Gastrocnemius medialis (tissue), 4 donors: ENCODE measurements around the gene RPL22. TPM values are rescaled to one million over a fixed set of nuclear protein-coding genes. Genes with fewer than 3 reads are reported as not detected.
A peak's percentile ranks its signal among the peaks of the same experiment; 100 is the strongest.

Source experiments
- ATAC-seq, 2 donors: fragments of 150-250 bp; one replicate each; pipeline ENCODE4 v1.9.1; 2016
- DNase-seq, 2 donors: peaks; one replicate each; pipeline ENCODE4 v3.0.0-alpha.2; 2019
- H3K27ac ChIP-seq, 4 donors: fragments of 200-600 bp; sonication (generic); 1 replicate in 1 of 4; 2 replicates in 3 of 4; pipeline ENCODE4 v1.5.1; 2016 to 2018; ENCODE audit warnings: mild to moderate bottlenecking in 2 of 4, moderate library complexity in 1 of 4
- H3K27me3 ChIP-seq, 3 donors: fragments of 200-600 bp; sonication (generic) in 2 of 3; 1 replicate in 1 of 3; 2 replicates in 2 of 3; pipeline versions ENCODE4 v1.5.1 to v1.6.0; 2016 to 2019; ENCODE audit warnings: mild to moderate bottlenecking in 1 of 3, moderate library complexity in 1 of 3
- H3K36me3 ChIP-seq, 2 donors: fragments of 200-600 bp; sonication (generic) in 1 of 2; one replicate each; pipeline ENCODE4 v1.5.1; 2017 to 2018
- H3K4me1 ChIP-seq, 2 donors: fragments of 200-600 bp; sonication (generic) in 1 of 2; one replicate each; pipeline ENCODE4 v1.5.1; 2016 to 2017; ENCODE audit warnings: mild to moderate bottlenecking in 2 of 2
- H3K4me3 ChIP-seq, 4 donors: fragments of 200-600 bp; sonication (generic) in 3 of 4; 1 replicate in 1 of 4; 2 replicates in 3 of 4; pipeline ENCODE4 v1.5.1; 2016 to 2019; ENCODE audit warnings: mild to moderate bottlenecking in 2 of 4
- H3K9me3 ChIP-seq, 3 donors: fragments of 200-600 bp; sonication (generic) in 2 of 3; 1 replicate in 1 of 3; 2 replicates in 2 of 3; pipeline ENCODE4 v1.5.1; 2016 to 2019
- POLR2A ChIP-seq, 2 donors: fragments of 450-650 bp; IDR thresholded peaks; one replicate each; pipeline ENCODE4 v1.6.1; 2017; ENCODE audit warnings: antibody characterized with exemption in 2 of 2, mild to moderate bottlenecking in 2 of 2, moderate library complexity in 2 of 2
- in situ Hi-C, 4 donors: fragments of 200-750 bp; cut with MboI; loops; one replicate each; pipeline versions ENCODE4 v1.15.0 to v1.8.0; 2017; ENCODE audit warnings: low sequenced_read_pairs in 4 of 4
- intact Hi-C: fragments of 100-400 bp; cut with DNase I; formaldehyde crosslinking; loops from one replicate; pipeline ENCODE4 v1.15.1; 2023; ENCODE audit warnings: low total_unique reads
- total RNA-seq, 4 donors: library from RNA; depleted of rRNA; stranded (reverse); fragments of >200 nt; gene quantifications; one replicate each; pipeline versions ENCODE4 v1.1.0 to v1.2.3, GENCODE V29; 2016
- TF ChIP-seq, protein P1 (sequence below), 5 experiments: fragments of 450-650 bp in 3 of 5; fragments of 200-600 bp in 2 of 5; sonication (generic) in 2 of 5; IDR thresholded peaks in 4 of 5; conservative IDR thresholded peaks in 1 of 5; 1 replicate in 4 of 5; 2 replicates in 1 of 5; pipeline ENCODE4 v1.5.1; 2016 to 2019; ENCODE audit warnings: antibody characterized with exemption in 5 of 5, mild to moderate bottlenecking in 3 of 5, moderate library complexity in 3 of 5

RPL22 gene
- total RNA-seq, 4 donors from 2014 or later: 95.2 to 132 (median 121) TPM

DNA sequence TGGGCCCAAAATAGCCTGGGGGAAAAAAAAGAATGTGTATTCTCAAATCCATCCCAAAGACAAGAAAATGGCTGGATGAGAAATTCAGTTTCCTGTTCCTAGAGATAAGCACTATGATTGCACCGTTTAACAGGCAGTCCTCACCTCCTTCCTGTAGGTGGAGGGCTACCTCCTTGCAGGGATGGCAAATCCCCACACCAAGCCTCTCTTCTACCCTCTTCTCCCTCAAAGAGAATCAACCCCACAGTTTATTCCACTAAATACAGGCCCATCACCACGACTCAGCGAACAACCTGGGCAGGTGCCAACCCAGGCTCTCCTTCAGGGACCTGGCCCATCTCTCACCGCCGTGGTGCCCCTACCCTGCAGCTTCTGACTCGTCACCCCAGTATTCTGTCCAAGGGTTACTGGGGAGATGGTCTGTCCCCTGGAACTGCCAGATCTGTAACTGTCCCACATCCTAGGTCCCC is 15.8 kb downstream of the RPL22 start:
- intact Hi-C loops: no loop called here
- DNase-seq (no peak), ATAC-seq (no peak)
- in situ Hi-C loops: no loop called here
- TF ChIP-seq, protein P1, sequence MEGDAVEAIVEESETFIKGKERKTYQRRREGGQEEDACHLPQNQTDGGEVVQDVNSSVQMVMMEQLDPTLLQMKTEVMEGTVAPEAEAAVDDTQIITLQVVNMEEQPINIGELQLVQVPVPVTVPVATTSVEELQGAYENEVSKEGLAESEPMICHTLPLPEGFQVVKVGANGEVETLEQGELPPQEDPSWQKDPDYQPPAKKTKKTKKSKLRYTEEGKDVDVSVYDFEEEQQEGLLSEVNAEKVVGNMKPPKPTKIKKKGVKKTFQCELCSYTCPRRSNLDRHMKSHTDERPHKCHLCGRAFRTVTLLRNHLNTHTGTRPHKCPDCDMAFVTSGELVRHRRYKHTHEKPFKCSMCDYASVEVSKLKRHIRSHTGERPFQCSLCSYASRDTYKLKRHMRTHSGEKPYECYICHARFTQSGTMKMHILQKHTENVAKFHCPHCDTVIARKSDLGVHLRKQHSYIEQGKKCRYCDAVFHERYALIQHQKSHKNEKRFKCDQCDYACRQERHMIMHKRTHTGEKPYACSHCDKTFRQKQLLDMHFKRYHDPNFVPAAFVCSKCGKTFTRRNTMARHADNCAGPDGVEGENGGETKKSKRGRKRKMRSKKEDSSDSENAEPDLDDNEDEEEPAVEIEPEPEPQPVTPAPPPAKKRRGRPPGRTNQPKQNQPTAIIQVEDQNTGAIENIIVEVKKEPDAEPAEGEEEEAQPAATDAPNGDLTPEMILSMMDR (IDR thresholded peaks at IDR 0.05 in 4 of 5, conservative IDR thresholded peaks at IDR 0.05 in 1 of 5): no peak
- TF ChIP-seq POLR2A (IDR thresholded peaks at IDR 0.05): no peak
- H3K27me3 ChIP-seq: peaks cover 15 to 24% (median 22%) of the 10 kb centered on the region in 3 donors
- peaks cover 5% of the 10 kb centered on the region in 2 donors for H3K4me1 ChIP-seq
- H3K9me3 ChIP-seq: no peaks in the 10 kb centered on the region
- H3K36me3 ChIP-seq: peaks cover 0 to 25% of the 10 kb centered on the region in 2 donors
- H3K4me3 ChIP-seq: no peak overlapping the region
- no peak overlapping the region for H3K27ac ChIP-seq

DNA sequence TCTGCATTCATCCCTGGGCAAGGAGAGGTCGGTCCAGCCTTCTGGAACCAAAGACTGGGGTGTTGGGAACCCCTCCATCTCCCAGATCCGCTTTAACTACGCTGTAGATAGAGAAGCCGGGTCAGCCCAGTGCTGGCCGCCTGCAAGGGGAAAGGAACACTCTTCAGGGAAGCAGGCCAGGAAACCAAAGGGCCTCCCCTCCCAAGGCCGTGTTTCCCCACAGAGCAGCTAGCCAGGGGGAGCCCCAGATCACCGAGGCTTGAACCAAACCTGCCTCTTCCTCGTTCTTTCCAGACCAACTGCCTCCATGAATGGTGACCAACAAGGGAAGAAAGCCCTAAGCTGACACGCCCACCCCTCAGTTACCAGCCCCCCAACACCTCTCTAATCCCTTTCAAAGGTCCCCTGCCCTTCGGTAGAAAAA is 18.0 kb downstream of the RPL22 start:
- intact Hi-C loops (no loop called here), in situ Hi-C loops (no loop called here)
- Histone ChIP-seq H3K9me3 (no peaks in the 10 kb centered on the region), H3K27ac (no peak overlapping the region), H3K4me1 (peaks cover 5% of the 10 kb centered on the region in 2 donors), H3K36me3 (peaks cover 0 to 5% of the 10 kb centered on the region in 2 donors), H3K4me3 (no peak overlapping the region), H3K27me3 (peaks cover 37 to 46% (median 44%) of the 10 kb centered on the region in 3 donors)
- TF ChIP-seq, protein P1 (IDR thresholded peaks at IDR 0.05 in 4 of 5, conservative IDR thresholded peaks at IDR 0.05 in 1 of 5): no peak
- TF ChIP-seq POLR2A (IDR thresholded peaks at IDR 0.05): no peak
- ATAC-seq (no peak), DNase-seq (no peak)

DNA sequence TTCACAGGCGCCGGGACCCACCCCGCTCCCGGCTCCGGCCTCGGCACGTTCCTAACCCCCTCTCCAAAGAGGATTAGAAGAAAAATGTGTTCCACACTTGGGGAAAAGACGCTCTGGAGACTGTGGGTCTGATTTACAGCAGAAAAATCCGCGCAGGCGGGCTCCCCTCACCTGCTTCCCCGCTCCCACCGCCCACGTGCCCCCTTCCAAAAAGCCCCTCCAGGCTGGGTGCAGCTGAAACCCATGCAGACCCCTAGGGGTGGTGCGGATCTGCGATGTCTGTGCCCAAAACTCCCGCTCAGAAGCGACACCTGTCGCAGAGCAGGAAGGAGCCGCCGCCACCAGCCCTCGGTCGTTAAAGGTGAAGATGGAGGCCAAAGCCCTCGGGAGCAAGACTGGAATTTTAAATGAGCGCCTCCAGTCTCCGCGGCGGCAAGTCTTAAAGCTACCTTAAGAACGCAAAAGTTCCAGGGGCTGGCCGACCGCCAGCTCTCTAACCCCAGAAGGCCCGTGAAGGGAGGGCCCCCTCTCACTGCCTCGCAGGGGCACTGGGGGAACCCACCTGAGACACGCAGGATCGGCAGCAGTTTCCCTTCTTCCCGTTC is 18.6 kb downstream of the RPL22 start:
- Histone ChIP-seq H3K4me1 (peaks cover 5% of the 10 kb centered on the region in 2 donors), H3K27me3 (peaks cover 41 to 49% (median 45%) of the 10 kb centered on the region in 3 donors), H3K9me3 (no peaks in the 10 kb centered on the region), H3K27ac (no peak overlapping the region), H3K4me3 (no peak overlapping the region), H3K36me3 (peaks cover 0 to 4% of the 10 kb centered on the region in 2 donors)
- in situ Hi-C loops (no loop called here), intact Hi-C loops (no loop called here)
- no peak for ATAC-seq
- TF ChIP-seq, protein P1 (IDR thresholded peaks at IDR 0.05 in 4 of 5, conservative IDR thresholded peaks at IDR 0.05 in 1 of 5): no peak
- no peak for TF ChIP-seq POLR2A (IDR thresholded peaks at IDR 0.05)
- no peak for DNase-seq

DNA sequence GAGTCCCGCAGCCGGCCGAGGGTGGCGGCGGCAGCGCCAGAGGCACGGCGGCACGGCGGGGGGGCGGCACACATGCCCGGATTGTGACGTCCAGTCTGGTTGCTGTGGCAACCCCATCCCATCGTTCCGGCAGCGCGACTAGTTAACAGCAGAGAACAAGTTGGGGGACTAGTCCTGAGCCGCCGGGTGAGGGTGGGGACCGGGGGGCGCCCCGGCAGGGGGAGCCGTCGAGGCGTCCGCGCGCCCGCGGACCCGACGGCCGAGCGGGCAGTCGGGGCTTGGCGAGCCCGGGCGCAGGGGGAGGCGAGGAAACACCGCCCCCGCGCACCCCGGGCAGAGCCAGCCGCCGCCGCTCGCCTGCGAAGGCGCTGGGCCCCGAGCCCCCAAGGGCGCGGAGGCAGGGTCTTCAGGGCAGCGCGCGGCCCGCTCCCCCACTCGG is 19.1 kb downstream of the RPL22 start, which contains the start of gene CHD5:
CHD5 (minus strand) TSS at position 54 of the 439 bp plus-strand sequence. CDS start 298 bp downstream, outside the sequence.
- H3K36me3 ChIP-seq: no peaks in the 10 kb centered on the region
- DNase-seq: no peak
- H3K27me3 ChIP-seq: peaks cover 43 to 49% (median 45%) of the 10 kb centered on the region in 3 donors
- no peak for ATAC-seq
- peaks cover 5% of the 10 kb centered on the region in 2 donors for H3K4me1 ChIP-seq
- intact Hi-C loops (no loop called here), in situ Hi-C loops (no loop called here)
- H3K27ac ChIP-seq: no peak within 1 kb of the TSS
- H3K9me3 ChIP-seq: no peaks in the 10 kb centered on the region
- peak within 1 kb of the TSS in 1 of 4 donors; percentile 20 for H3K4me3 ChIP-seq
- no peak for TF ChIP-seq POLR2A (IDR thresholded peaks at IDR 0.05)
- TF ChIP-seq, protein P1 (IDR thresholded peaks at IDR 0.05 in 4 of 5, conservative IDR thresholded peaks at IDR 0.05 in 1 of 5): peak in 1 of 5 experiments; percentile 13
